HepG2 (cell line): ENCODE data around the gene ALDH16A1. TPM values are rescaled to one million over a fixed set of nuclear protein-coding genes. Genes with fewer than 3 reads are reported as not detected.
A peak's percentile ranks its signal among the peaks of the same experiment; 100 is the strongest.

Experiments used
- ARNT2 ChIP-seq: sonication (generic); formaldehyde crosslinking; IDR thresholded peaks from 2 replicates; pipeline ENCODE4 v1.8.0; 2022; ENCODE audit warnings: mild to moderate bottlenecking, low read depth, missing genetic modification reagents, moderate library complexity
- ETV5 ChIP-seq: IDR thresholded peaks from 2 replicates; pipeline ENCODE4 v1.6.1; 2018; ENCODE audit warnings: missing biosample characterization, missing genetic modification reagents, inconsistent platforms, borderline replicate concordance
- FLYWCH1 ChIP-seq: sonication (generic); formaldehyde crosslinking; IDR thresholded peaks from 2 replicates; pipeline ENCODE4 v1.8.1; 2023; ENCODE audit warnings: mild to moderate bottlenecking, missing genetic modification reagents
- FOXK2 ChIP-seq: fragments of 450-650 bp; IDR thresholded peaks from 2 replicates; pipeline ENCODE4 v1.6.1; 2016
- MAFF ChIP-seq: IDR thresholded peaks from 2 replicates; pipeline ENCODE4 v1.6.1; 2011; ENCODE audit warnings: low read depth, low read length, improper control_type of control experiment
- MIXL1 ChIP-seq: IDR thresholded peaks from 2 replicates; pipeline ENCODE4 v1.6.1; 2016
- NAIF1 ChIP-seq: sonication (generic); formaldehyde crosslinking; IDR thresholded peaks from 2 replicates; pipeline ENCODE4 v1.5.0; 2020; ENCODE audit warnings: mild to moderate bottlenecking, missing genetic modification reagents, borderline replicate concordance
- RFXAP ChIP-seq: sonication (generic); formaldehyde crosslinking; IDR thresholded peaks from 2 replicates; pipeline ENCODE4 v1.4.0; 2020; ENCODE audit warnings: missing genetic modification reagents, borderline replicate concordance
- SNAPC2 ChIP-seq: sonication (generic); formaldehyde crosslinking; IDR thresholded peaks from 2 replicates; pipeline ENCODE4 v1.8.1; 2022; ENCODE audit warnings: mild to moderate bottlenecking, missing genetic modification reagents
- SOX13 ChIP-seq, 3 experiments: fragments of 450-650 bp in 1 of 3; sonication (generic) in 1 of 3; formaldehyde crosslinking in 1 of 3; IDR thresholded peaks in 2 of 3; conservative IDR thresholded peaks in 1 of 3; 2 replicates each; pipeline versions ENCODE4 v1.5.0 to v1.6.1; 2016 to 2020; ENCODE audit warnings: antibody characterized with exemption in 1 of 3, mild to moderate bottlenecking in 1 of 3, missing compliant biosample characterization in 1 of 3, missing genetic modification reagents in 1 of 3, moderate library complexity in 1 of 3
- SPEN ChIP-seq: sonication (generic); formaldehyde crosslinking; IDR thresholded peaks from 2 replicates; pipeline ENCODE4 v1.5.1; 2020; ENCODE audit warnings: low read depth, mild to moderate bottlenecking, missing genetic modification reagents
- SRSF4 ChIP-seq: fragments of 200-400 bp; formaldehyde crosslinking; IDR thresholded peaks from one replicate; pipeline ENCODE4 v1.6.1; 2018; ENCODE audit warnings: mild to moderate bottlenecking, low read depth, low read length, moderate library complexity; ENCODE audit not compliant: poor library complexity, severe bottlenecking
- ZFP1 ChIP-seq: IDR thresholded peaks from 2 replicates; pipeline ENCODE4 v1.6.1; 2016
- ZNF136 ChIP-seq: sonication (generic); formaldehyde crosslinking; IDR thresholded peaks from 2 replicates; pipeline ENCODE4 v1.8.1; 2022; ENCODE audit warnings: low read depth, mild to moderate bottlenecking, moderate library complexity, missing genetic modification reagents
- ZNF224 ChIP-seq: sonication (generic); formaldehyde crosslinking; IDR thresholded peaks from 2 replicates; pipeline ENCODE4 v1.5.0; 2020; ENCODE audit warnings: mild to moderate bottlenecking, missing genetic modification reagents
- ZNF337 ChIP-seq: sonication (generic); formaldehyde crosslinking; IDR thresholded peaks from 2 replicates; pipeline ENCODE4 v1.5.1; 2020; ENCODE audit warnings: missing genetic modification reagents, low read depth, mild to moderate bottlenecking, borderline replicate concordance
- ZNF34 ChIP-seq: sonication (generic); formaldehyde crosslinking; IDR thresholded peaks from 2 replicates; pipeline ENCODE4 v1.4.0; 2020; ENCODE audit warnings: mild to moderate bottlenecking, missing genetic modification reagents, borderline replicate concordance
- ZNF350 ChIP-seq: sonication (generic); formaldehyde crosslinking; IDR thresholded peaks from 2 replicates; pipeline ENCODE4 v1.4.0; 2020; ENCODE audit warnings: mild to moderate bottlenecking, low read depth, missing genetic modification reagents, borderline replicate concordance
- ZNF619 ChIP-seq: sonication (generic); formaldehyde crosslinking; IDR thresholded peaks from 2 replicates; pipeline ENCODE4 v1.4.0; 2020; ENCODE audit warnings: mild to moderate bottlenecking, missing genetic modification reagents
- ZNF670 ChIP-seq: sonication (generic); formaldehyde crosslinking; IDR thresholded peaks from 2 replicates; pipeline ENCODE4 v1.8.0; 2022; ENCODE audit warnings: mild to moderate bottlenecking, missing genetic modification reagents, borderline replicate concordance
- ZNF724P ChIP-seq: sonication (generic); formaldehyde crosslinking; IDR thresholded peaks from 2 replicates; pipeline ENCODE4 v1.8.0; 2022; ENCODE audit warnings: missing genetic modification reagents, borderline replicate concordance
- polyA plus RNA-seq, 8 experiments: library from polyadenylated mRNA; depleted of rRNA in 3 of 8; stranded (reverse) in 7 of 8; unstranded in 1 of 8; fragments of >200 nt; fragmentation: Illumina TruSeq in 4 of 8; extraction: Trizol in 4 of 8; gene quantifications; 2 replicates each; pipeline versions ENCODE4 v1.2.1 to v1.2.3, GENCODE V29; 2011 to 2016; ENCODE audit warnings: low read depth in 4 of 8, missing spikeins in 1 of 8, mixed read lengths in 1 of 8; ENCODE audit not compliant: insufficient read depth in 1 of 8
- total RNA-seq, 5 experiments: library from RNA; depleted of rRNA; stranded (reverse); fragments of >200 nt; fragmentation: Illumina TruSeq; extraction: Trizol; gene quantifications; 2 replicates each; pipeline ENCODE4 v1.2.3, GENCODE V29; 2016; ENCODE audit warnings: low read depth in 1 of 5
- TF ChIP-seq, protein P1 (sequence below): sonication (generic); formaldehyde crosslinking; IDR thresholded peaks from 2 replicates; pipeline ENCODE4 v1.5.1; 2020; ENCODE audit warnings: mild to moderate bottlenecking, missing genetic modification reagents, borderline replicate concordance
- TF ChIP-seq, protein P2 (sequence below): IDR thresholded peaks from 2 replicates; pipeline ENCODE4 v1.6.1; 2016

The ALDH16A1 gene
- total and polyA plus RNA-seq, 2 of the 13 experiments (the other 11 are each of a cell fraction or from before 2014, with no cell fraction given) = 8.4 to 34.9 TPM

GRCh38 chr19:49451430-49452181, 1.4 kb upstream of the ALDH16A1 start, which contains the start of gene PIH1D1 (continued):
- TF ChIP-seq ZNF337 (CRISPR knock-in tag) (no peak), FOXK2 (peak; percentile 97), SNAPC2 (CRISPR knock-in tag) (peak; percentile 43; the same call in 1 of the 2 replicates), SOX13 (IDR thresholded peaks at IDR 0.05) (no peak), SOX13 (CRISPR knock-in tag; conservative IDR thresholded peaks at IDR 0.05 in 1 of 2, IDR thresholded peaks at IDR 0.05 in 1 of 2) (no peak), ZNF350 (CRISPR knock-in tag) (peak; percentile 70), SRSF4 (no peak), ZNF136 (CRISPR knock-in tag) (peak; percentile 56; the same call in 1 of the 2 replicates), MAFF (no peak), SPEN (CRISPR knock-in tag) (peak; percentile 75), ZNF224 (CRISPR knock-in tag) (no peak), NAIF1 (CRISPR knock-in tag) (no peak), ZNF619 (CRISPR knock-in tag) (no peak), ZNF34 (CRISPR knock-in tag) (no peak), ETV5 (peak; percentile 91), ARNT2 (CRISPR knock-in tag) (peak; percentile 64; the same call in 1 of the 2 replicates), MIXL1 (CRISPR knock-in tag) (peak; percentile 74), ZFP1 (CRISPR knock-in tag) (no peak), RFXAP (no peak), ZNF670 (peak; percentile 86; the same call in 1 of the 2 replicates), ZNF724P (CRISPR knock-in tag) (no peak), FLYWCH1 (CRISPR knock-in tag) (no peak)
- TF ChIP-seq, protein P1, sequence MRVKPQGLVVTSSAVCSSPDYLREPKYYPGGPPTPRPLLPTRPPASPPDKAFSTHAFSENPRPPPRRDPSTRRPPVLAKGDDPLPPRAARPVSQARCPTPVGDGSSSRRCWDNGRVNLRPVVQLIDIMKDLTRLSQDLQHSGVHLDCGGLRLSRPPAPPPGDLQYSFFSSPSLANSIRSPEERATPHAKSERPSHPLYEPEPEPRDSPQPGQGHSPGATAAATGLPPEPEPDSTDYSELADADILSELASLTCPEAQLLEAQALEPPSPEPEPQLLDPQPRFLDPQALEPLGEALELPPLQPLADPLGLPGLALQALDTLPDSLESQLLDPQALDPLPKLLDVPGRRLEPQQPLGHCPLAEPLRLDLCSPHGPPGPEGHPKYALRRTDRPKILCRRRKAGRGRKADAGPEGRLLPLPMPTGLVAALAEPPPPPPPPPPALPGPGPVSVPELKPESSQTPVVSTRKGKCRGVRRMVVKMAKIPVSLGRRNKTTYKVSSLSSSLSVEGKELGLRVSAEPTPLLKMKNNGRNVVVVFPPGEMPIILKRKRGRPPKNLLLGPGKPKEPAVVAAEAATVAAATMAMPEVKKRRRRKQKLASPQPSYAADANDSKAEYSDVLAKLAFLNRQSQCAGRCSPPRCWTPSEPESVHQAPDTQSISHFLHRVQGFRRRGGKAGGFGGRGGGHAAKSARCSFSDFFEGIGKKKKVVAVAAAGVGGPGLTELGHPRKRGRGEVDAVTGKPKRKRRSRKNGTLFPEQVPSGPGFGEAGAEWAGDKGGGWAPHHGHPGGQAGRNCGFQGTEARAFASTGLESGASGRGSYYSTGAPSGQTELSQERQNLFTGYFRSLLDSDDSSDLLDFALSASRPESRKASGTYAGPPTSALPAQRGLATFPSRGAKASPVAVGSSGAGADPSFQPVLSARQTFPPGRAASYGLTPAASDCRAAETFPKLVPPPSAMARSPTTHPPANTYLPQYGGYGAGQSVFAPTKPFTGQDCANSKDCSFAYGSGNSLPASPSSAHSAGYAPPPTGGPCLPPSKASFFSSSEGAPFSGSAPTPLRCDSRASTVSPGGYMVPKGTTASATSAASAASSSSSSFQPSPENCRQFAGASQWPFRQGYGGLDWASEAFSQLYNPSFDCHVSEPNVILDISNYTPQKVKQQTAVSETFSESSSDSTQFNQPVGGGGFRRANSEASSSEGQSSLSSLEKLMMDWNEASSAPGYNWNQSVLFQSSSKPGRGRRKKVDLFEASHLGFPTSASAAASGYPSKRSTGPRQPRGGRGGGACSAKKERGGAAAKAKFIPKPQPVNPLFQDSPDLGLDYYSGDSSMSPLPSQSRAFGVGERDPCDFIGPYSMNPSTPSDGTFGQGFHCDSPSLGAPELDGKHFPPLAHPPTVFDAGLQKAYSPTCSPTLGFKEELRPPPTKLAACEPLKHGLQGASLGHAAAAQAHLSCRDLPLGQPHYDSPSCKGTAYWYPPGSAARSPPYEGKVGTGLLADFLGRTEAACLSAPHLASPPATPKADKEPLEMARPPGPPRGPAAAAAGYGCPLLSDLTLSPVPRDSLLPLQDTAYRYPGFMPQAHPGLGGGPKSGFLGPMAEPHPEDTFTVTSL (CRISPR knock-in tag) = no peak
- TF ChIP-seq, protein P2, sequence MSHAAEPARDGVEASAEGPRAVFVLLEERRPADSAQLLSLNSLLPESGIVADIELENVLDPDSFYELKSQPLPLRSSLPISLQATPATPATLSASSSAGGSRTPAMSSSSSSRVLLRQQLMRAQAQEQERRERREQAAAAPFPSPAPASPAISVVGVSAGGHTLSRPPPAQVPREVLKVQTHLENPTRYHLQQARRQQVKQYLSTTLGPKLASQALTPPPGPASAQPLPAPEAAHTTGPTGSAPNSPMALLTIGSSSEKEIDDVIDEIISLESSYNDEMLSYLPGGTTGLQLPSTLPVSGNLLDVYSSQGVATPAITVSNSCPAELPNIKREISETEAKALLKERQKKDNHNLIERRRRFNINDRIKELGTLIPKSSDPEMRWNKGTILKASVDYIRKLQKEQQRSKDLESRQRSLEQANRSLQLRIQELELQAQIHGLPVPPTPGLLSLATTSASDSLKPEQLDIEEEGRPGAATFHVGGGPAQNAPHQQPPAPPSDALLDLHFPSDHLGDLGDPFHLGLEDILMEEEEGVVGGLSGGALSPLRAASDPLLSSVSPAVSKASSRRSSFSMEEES (CRISPR knock-in tag) = 0 out of 2 replicates have a peak, but pooled peaks have one; percentile 19
